ENCODE measurements around the gene DAB2IP.

- no peak for TF ChIP-seq POLR2AphosphoS5 (IDR thresholded peaks at IDR 0.05)
- no peak for TF ChIP-seq CTCF (IDR thresholded peaks at IDR 0.05)
Observed at GRCh38 chr9:121640491-121641223, 10.8 kb upstream of the DAB2IP start.

All from stomach (tissue), 4 donors.